ENCODE results near the gene WDR90.

WDR90 gene

DNA sequence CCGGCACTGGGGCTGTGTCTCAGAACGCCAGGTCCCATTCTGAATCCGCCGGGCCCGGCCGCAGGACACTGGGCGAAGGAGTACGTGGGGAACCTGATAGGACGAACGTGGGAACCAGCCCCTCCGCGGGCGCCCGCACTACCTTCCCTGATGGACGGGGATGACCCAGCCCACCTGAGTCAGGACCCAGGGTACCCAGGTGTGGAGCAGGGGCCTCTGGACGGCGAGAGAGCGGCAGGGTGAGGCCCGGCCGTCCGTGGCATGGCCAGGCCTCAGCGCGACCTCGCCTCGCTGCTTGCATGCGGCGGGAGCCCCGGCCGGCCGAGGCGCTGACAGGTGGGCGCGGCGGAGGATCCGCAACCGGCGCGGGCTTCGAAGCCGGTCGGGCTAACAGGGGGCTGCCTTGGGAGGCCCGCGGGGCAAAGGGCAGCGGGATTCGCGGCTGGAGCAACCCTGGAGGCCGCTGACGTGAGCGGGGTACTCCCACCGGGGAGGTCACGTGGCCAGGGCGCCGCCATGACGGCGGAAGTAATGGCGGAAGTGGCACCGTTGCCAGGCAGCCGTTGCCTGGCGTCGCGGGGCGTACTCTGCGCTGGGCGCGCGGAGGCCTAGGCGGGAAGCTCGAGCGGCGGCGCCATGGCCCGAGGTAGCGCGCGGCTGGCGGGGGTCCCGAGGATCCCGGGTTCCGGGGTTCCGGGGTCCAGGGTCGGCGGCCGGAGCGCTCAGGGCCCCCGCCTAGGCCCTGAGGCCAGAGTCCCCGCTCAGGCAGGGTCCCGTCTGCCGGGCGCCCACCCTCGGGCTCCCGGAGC lies at the start of gene WDR90:
WDR90 (plus strand) TSS at position 585 of the 809 bp plus-strand sequence; CDS start at position 637, 52 bp downstream.
- peak; percentile 91 for DNase-seq

DNA sequence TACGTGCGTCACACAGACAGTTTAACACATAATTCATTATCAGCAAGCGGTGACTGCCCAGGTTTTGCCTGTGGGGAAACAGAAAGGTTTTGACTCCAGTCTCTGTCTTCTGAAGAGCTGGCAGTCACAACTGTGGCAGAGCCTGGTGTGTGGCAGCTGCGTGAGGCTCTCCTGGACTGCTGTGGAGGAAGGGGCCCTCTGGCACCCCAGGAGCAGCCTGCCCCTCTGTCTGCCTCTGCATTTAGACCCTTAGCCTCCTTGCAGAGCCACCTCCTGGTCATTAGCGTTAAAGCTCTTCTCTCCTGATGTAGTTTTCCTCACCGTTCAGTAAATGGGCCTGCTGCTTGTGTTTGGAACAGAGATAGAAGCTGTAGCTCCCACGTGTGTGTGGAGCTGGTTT lies 48.4 kb upstream of the WDR90 start:
- DNase-seq: no peak

DNA sequence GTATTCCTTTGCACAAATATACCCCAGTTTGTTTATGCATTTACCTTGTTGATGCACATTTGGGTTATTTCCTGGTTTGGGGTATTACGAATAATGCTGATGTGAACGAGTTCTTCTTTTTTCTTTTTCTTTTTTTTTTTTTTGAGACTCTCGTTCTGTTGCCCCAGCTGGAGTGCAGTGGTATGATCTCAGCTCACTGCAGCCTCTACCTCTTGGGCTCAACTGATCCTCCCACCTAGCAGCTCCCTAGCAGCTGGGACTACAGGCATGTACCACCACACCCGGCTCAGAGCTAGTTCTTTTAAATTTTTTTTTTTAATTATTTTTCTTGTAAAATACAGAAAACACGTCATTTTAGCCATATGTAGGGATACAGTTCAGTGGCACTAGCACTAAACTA lies 45.2 kb upstream of the WDR90 start:
- DNase-seq: no peak

DNA sequence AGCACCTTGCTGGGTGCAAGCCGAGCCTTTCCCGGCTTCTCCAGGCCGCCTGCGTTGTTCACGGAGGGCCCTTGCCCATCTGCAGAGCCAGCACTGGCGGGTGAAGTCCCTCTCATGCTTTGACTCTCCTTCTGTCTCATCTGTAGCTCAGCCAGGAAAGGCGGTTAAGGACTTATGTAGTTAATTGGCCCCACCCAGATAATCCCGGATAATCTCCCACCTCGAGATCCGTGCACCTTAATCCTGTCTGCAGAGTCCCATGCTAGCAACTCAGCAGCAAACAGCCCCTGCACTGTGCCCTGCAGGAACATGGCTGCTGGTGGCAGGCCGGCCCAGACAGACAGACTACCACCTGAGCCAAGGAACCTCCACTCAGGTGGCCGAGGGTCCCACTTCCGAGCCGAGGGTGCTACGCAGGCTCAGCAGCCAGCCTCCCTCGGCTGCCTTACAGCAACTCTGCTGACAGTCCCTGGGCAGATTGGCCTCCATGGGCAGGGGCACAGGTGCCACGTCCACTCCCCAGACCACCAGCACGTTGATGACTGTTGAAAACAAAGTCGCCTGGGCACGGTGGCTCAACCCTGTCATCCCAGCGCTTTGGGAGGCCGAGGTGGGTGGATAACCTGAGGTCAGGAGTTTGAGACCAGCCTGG lies 42.4 kb upstream of the WDR90 start:
- DNase-seq: no peak

DNA sequence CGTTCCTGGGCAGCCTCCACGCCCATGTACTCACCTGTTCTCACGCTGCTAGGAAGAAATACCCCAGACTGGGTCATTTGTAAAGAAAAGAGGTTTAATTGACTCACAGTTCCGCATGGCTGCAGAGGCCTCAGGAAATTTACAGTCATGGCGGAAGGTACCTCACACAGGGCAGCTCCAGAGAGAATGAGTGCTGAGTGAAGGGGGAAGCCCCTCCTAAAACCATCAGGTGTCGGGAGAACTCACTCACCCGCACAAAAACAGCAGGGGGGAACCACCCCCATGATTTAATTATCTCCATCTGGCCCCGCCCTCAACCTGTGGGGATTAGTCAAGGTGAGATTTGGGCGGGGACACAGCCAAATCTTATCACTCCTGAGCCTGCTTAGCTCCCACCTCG lies 41.1 kb upstream of the WDR90 start:
- no peak for DNase-seq

DNA sequence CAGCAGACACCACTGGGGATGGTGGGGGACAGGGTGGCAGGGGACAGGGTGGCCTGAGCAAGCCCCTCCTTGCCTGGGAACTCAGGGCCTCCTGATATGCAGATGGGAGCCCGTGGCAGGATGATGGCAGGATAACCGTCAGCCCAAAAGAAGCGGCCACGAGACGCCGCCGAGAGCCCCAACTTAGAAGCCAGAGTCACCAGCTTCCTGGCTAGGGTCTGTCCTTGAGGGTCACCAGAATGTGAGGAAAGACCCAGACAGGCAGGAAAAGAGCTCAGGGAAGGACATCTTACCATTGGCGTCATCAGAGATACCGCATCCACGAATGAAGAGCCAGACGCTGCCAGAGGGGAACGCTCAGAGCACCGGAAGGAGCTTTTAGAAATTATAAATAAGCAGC lies 39.8 kb upstream of the WDR90 start:
- DNase-seq: no peak

DNA sequence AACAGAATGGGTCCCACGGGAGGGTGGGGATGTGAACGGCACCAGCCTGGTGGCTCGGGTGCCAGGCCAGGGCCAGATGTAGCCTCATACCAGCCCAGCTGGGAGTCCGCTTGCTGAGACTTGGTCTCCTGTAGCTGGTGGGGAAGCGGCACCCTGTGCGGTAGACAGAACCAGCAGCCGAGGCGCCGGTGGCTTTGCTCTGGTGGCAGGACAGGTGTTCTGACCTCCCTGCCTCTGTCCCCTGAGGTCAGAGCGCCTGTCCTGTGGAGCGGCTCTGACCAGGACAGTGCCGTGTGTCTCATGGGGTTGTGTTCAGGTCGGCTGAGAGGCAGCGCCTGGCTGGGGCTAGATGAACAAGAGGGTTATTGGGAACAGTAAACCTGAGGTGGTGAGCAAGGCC lies 39.2 kb upstream of the WDR90 start:
- DNase-seq: no peak

DNA sequence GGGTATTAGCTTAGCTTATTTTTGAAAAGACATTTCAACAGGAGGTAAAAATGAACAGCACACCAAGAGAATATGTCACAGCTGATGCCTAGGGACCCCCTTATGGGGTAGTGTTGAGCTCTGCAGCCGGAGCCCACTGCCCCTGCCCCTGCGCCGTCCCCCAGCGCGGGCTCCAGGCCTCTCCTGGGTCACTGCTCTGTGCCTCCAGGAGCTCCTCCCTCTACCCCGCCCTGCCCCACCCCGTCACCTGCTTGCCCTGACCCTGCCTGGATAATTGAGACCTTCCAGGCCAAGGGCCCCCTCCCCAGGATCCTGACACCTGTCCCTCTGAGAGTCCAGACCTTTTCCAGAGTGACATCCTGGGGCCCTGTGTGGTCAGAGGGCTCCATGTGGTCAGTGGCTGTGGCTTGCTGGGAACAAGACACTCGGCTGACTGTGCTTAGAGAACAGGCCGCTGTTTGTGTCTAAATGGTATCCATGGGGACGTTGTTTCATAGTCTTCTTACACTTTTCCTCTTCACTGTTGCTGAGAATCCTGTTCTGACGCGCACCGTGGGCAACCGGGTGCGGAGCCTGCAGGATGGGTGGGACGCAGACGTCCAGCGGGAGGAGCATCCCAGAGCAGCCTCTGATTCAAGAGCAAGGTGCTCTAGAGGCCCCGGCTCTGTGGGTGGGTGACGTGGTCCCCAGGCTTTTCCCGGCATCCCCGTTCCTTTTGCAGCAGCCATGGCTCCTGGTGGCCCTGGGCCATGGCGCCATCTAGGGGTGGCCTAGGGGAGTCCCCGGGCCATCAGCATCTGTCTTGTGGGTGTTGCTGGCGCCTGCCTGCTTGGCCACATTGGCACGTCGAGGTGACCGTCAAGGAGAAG lies 38.4 kb upstream of the WDR90 start:
- no peak for DNase-seq

DNA sequence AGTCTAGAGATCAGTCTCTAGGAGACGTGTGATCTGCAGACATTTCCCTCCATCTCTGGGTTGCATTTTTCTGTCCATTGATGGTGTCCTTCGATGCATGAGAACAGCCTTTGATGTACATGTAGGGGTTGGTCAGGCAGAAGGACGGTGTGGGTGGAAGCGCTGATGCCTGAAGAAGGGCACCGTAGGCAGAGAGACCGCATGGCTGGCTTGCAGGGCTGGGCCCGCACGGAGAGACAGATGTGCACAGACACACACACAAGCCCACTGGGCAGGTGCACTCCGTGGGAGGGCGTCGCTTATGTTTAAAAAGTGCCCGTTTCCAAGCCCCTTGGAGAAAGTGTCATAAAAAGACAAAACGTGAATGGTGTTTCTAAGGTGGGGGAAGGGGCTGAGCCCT lies 34.0 kb upstream of the WDR90 start:
- no peak for DNase-seq

DNA sequence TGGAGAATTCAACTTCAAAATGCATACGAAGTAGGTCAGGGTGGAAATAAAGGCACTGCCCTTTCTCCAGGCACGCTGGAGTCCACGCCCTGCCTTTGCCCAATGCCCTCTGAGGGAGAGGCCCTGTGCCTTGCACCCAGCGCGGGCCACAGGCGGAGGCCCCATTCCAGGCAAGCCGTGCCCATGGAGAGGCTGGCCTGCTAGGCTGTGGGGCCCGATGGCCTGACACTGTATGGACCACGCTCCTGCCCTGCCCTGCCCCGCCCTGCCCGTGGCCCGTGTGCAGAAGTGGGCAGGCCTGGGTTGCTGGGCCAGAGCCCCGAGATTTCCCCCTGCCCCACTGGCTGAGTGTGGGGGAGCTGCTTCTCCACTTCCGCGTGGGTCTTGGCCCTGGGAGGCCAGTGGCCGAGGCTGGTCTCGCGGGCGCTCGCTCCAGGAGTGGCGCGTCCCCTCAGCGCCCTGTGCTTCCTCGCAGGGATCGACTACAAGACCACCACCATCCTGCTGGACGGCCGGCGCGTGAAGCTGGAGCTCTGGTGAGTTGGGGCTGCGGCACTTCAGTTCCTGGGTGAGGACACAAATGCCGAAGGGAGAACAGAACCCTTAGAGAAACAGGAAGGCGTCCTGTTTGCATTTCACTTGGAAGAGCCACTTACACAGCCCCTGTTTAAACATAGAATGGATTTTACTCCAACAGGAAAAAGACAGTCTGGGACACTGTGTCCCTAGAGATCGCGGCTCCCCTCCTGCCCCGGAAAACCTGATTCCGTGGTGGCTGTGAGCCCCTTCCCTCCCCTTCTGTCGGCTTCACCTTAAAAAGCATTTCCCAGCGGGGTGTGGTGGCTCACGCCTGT lies 32.2 kb upstream of the WDR90 start:
- DNase-seq: no peak

DNA sequence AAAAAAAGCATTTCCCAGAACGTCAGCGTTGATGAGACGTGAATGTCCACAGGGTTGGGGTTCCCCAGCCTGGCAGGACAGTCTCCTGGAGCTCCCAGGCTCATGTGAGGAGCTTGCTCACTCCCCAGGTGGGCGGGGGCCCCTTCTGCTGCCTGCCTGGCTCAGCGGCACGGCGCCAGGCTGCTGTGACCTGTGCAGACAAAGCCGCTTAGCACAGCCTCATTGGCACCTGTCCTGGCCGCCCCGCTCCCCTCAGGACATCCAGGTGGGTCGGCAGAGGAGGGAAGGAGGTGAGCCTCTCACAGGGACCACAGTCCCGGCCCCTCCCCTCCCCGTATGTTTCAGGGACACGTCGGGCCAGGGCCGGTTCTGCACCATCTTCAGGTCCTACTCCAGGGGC lies 31.3 kb upstream of the WDR90 start:
- no peak for DNase-seq

DNA sequence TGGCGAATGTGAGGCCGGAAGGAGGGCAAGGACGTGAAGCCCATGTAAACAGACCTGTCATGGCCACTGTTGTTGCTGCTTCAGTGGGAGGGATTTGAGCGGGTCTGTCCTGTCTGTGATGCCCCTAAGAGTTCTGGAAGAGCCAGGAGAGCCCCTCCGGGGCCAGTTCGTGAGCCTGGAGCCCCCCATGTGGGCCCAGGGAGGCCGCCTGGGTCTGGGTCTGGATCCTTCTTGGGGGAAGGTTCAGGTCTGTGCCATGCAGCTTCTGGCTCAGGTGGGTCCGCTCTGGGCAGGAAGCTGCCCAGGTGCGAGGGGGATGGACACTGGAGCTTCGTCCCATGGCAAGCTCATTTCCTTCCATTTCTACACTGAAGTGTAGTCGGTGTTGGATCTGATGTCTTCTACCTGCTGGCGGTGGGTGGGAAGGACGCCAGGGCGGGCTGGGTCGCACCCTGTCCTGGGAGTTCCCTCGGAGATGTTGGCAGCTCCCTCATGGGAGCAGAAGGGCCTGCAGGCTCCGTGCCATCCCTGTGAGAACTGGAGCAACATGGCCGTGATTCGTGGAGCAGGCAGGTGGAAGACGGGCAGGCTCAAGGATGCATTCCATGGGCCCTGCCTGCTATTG lies 29.6 kb upstream of the WDR90 start:
- no peak for DNase-seq

DNA sequence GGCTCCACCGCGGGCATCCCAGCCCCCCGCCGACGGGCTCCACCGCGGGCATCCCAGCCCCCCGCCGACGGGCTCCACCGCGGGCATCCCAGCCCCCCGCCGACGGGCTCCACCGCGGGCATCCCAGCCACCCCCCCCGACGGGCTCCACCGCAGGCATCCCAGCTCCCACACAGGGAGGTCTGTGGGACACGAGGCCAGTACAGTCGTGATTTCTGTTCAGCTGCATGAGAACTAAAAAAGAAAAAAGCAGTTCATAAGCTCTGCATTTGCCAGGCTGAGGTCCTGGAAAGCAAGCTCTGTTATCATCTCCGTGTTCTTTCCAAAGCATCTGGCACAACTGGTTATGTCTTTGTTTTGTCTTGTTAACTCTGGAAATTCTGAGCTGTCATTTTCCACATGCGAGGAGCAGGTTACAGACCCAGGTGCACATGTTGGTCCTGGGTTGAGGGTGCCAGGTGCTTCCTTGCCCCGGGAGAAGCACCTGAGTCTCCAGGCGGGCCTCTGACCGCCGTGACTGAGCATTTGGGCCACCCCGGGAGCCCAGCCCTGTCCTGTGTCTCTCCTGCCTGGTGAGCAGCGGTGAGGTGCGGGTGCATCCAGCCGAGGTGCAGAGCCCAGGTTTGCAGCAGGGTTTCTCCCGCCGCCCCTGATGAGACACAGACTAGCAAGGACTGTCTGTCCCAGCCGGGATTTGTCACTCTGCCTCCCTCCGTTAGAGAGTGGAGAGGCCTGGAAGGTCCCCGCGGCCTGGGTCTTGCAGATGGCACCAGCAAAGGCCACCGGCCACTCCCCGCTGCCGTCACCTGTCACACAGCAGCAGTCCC lies 28.3 kb upstream of the WDR90 start:
- DNase-seq: no peak

DNA sequence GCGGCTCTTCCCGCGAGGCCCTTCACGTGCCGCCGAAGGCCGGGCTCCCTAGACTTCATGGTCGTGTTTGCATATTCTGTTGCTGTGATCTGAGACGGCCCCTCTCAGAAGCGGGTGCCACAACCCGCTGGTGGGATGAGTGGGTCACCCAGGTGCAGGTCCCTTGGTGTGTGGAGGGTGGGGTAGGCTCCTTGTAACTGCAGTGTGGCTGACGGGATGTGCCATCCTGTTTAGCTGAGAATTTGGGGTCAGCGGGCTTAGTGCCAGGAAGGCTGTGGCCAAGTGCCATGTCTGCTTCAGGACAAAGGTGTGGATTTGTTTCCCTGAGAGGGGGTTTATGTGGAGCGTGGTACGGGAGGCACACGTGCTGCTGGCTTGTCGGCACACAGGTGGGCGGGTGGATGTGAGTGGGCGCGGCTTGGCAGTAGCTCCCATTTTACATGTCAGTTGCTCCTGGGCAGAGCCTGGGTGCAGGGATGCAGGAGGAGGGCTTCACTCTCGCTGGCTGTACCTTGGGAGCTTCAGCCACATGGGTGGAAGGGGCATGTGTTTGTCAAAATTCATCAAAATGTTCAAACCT lies 27.5 kb upstream of the WDR90 start:
- no peak for DNase-seq

DNA sequence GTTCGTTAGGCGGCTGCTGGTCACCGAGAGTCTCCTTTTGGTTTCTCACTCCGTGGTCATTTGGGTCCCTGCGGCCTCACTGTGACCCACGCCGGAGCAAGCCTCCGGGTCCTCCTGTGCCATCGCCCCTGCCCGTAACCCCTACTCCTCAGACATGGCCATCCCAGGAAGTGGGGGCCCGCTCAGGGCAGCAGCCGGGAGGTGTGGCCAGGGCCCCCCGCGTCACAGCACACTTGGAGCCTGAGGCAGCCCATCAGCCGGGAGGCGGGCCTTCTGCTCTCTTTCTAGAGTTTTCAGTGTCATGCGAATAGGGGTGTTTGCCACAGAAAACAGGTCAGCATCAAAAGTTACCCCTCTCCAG lies 26.3 kb upstream of the WDR90 start:
- DNase-seq: no peak

DNA sequence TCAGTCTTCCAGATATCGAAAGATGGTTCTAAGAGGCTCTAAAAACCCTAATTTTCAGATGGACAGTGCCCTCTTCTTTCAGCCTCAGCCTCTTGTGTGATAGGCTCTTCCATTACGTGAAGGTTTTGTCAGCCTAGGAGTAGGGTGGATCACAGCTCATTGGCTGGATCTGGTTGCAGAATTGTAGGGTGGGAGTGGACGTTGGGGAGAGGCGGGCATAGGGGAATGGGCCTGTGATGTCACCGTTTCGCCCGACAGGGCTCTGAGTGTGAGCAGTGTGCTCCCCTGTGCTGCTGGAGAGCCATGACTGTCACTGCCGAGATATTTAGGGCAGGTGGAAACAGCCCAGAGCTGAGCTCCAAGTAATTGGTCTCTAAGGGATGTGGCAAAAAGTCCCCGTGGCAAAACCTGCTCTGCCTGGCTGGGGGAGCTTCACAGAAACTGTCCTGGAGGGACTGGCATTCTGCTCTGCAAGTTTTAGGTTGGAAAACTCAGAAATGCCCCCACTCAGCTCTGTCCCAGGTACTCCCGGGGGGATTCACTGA lies 24.6 kb upstream of the WDR90 start:
- DNase-seq: no peak

DNA sequence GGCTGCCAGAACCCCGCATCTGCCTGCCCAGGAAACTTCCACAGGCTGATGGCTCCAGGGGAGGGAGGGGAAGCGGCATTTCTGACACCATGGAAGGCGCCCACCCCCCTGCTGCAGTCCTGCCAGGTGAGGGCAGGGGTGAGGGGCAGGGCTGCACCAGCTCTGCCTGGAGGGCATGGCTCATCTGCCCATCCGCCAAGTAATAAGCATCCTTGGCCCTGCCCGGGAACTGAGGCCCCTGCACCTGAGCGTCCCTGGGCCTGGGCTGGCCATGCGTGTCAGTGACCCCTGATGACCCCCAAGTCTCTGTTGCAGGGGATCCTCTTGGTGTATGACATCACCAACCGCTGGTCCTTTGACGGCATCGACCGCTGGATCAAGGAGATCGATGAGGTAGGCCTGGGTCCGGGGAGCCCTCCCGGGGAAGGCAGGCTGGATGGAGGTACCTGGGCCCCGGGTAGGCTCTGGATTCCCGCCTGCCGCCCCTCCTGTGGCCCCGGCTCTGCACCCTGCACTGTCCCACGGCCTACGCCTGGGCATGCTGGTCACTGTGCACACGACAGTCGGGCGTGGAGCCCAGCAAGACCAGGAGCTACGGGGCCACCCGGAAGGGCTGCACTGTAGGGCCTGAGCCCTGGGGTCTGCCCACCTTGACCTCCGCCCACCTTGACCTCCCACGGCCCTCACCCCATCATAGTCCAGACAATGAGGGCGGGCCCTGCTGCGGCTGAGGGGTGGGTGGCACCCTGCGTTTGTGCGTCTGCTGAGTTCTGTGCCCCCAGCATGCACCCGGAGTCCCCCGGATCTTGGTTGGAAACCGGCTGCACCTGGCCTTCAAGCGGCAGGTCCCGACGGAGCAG lies 23.8 kb upstream of the WDR90 start:
- DNase-seq: no peak

DNA sequence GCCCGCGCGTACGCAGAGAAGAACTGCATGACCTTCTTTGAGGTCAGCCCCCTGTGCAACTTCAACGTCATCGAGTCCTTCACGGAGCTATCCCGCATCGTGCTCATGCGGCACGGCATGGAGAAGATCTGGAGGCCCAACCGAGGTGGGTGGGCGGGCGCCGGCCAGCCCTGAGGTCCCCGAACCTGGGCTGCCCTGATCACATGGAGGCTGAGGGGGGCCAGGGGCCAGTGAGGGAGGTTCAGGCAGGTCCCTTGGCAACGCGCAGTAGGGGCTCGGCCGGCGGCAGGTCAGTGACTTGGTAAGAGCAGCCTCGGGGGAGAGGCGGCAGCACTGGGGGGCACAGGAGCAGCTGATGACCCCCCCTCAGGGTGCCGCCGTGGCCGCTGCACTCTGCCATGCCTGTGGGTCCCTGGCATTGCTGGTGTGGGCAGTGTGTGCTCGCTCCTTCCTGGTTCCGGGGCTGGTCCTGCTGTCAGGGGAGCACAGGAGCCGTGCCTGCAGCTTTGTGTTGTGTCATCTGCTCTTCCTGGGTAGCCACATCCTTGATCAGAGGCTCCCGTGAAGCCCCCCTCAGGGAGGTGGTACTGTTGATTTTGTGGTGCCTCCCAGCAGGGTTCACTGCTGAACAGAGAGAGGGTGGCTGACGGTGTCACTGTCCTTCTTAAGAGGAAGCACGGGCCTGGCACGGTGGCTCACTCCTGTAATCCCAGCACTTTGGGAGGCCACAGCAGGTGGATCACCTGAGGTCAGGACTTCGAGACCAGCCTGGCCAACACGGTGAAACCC lies 23.0 kb upstream of the WDR90 start:
- DNase-seq: no peak

Measured in fibroblast of skin of right biceps (primary cell).